Measurements from ENCODE around the gene LCLAT1.

DNA sequence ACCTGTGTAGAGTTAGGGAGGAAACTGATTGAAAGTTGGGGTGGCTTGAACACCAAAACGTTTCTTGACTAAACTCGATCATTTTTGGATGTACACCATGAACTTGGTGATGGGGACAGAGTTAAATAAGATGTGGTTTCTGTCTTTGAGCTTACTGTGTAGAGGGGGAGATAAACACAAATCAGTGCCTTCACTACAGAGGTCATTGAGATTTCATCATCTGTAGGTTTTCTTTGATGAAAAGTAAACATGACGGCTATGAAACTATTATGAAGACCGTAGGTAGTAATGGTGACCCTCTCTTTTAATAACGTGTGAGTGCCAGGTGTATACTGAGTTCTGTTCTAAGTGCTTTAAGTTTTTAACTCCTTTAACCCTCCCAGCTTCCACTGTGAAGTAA is 6.5 kb downstream of the LCLAT1 start:
- TF ChIP-seq POLR2A (IDR thresholded peaks at IDR 0.05), result no peak
- TF ChIP-seq, protein P1, sequence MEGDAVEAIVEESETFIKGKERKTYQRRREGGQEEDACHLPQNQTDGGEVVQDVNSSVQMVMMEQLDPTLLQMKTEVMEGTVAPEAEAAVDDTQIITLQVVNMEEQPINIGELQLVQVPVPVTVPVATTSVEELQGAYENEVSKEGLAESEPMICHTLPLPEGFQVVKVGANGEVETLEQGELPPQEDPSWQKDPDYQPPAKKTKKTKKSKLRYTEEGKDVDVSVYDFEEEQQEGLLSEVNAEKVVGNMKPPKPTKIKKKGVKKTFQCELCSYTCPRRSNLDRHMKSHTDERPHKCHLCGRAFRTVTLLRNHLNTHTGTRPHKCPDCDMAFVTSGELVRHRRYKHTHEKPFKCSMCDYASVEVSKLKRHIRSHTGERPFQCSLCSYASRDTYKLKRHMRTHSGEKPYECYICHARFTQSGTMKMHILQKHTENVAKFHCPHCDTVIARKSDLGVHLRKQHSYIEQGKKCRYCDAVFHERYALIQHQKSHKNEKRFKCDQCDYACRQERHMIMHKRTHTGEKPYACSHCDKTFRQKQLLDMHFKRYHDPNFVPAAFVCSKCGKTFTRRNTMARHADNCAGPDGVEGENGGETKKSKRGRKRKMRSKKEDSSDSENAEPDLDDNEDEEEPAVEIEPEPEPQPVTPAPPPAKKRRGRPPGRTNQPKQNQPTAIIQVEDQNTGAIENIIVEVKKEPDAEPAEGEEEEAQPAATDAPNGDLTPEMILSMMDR (IDR thresholded peaks at IDR 0.05), result no peak

Data from uterus (tissue), 2 donors.